DND-41 (cell line): Measurements from ENCODE around the gene PIN4.

Experiments used
- ATAC-seq: fragments of 200-7000 bp; cut with Tn5 transposase; 3 replicates; pipeline ENCODE4 v1.9.1; 2021; ENCODE audit warnings: low read depth; ENCODE audit not compliant: insufficient read depth
- DNase-seq: peaks from one replicate; pipeline ENCODE4 v3.0.0-alpha.2; 2020
- H2AFZ ChIP-seq: 2 replicates; pipeline ENCODE4 v1.6.0; 2012; ENCODE audit warnings: low read depth, low read length
- H3K27ac ChIP-seq: 2 replicates; pipeline ENCODE4 v1.5.1; 2012; ENCODE audit warnings: low read length, inconsistent platforms
- H3K27me3 ChIP-seq: fragments of 200-600 bp; sonication (generic); 2 replicates; pipeline ENCODE4 v1.6.0; 2012; ENCODE audit warnings: low read length, mild to moderate bottlenecking, inconsistent platforms; ENCODE audit not compliant: insufficient read depth, poor library complexity
- H3K36me3 ChIP-seq: 2 replicates; pipeline ENCODE4 v1.5.1; 2012; ENCODE audit warnings: low read length, inconsistent platforms; ENCODE audit not compliant: insufficient read depth
- H3K4me1 ChIP-seq: 2 replicates; pipeline ENCODE4 v1.5.1; 2012; ENCODE audit warnings: mild to moderate bottlenecking, low read length; ENCODE audit not compliant: insufficient read depth
- H3K4me2 ChIP-seq: 2 replicates; pipeline ENCODE4 v1.6.0; 2012; ENCODE audit warnings: mild to moderate bottlenecking, moderate library complexity, low read length, inconsistent platforms; ENCODE audit not compliant: insufficient read depth
- H3K4me3 ChIP-seq, 2 experiments: fragments of 200-600 bp in 1 of 2; shearing (Covaris generic) in 1 of 2; 2 replicates each; pipeline ENCODE4 v1.5.1; 2012 to 2016; ENCODE audit warnings: inconsistent platforms in 2 of 2, low read length in 2 of 2, mild to moderate bottlenecking in 2 of 2, low read depth in 1 of 2, moderate library complexity in 1 of 2
- H3K79me2 ChIP-seq: 2 replicates; pipeline ENCODE4 v1.6.0; 2012; ENCODE audit warnings: low read length, inconsistent platforms; ENCODE audit not compliant: insufficient read depth
- H3K9ac ChIP-seq: 2 replicates; pipeline ENCODE4 v1.6.0; 2012; ENCODE audit warnings: low read depth, mild to moderate bottlenecking, inconsistent platforms, low read length, moderate library complexity
- H3K9me3 ChIP-seq: 2 replicates; pipeline ENCODE4 v1.5.1; 2012; ENCODE audit warnings: low read length, moderate library complexity, mild to moderate bottlenecking, inconsistent platforms; ENCODE audit not compliant: insufficient read depth, severe bottlenecking
- H4K20me1 ChIP-seq: 2 replicates; pipeline ENCODE4 v1.6.0; 2012; ENCODE audit warnings: low read length; ENCODE audit not compliant: insufficient read depth
- EZH2 ChIP-seq: IDR thresholded peaks from 3 replicates; pipeline ENCODE4 v1.6.1; 2012; ENCODE audit warnings: borderline replicate concordance, low read depth, mild to moderate bottlenecking, moderate library complexity, low read length, inconsistent platforms; ENCODE audit not compliant: severe bottlenecking
- TF ChIP-seq, protein P1 (sequence below): IDR thresholded peaks from 2 replicates; pipeline ENCODE4 v1.5.1; 2012; ENCODE audit warnings: borderline replicate concordance, low read length, moderate library complexity, mild to moderate bottlenecking; ENCODE audit not compliant: poor library complexity, severe bottlenecking; ENCODE audit errors: extremely low read depth

The PIN4 gene

DNA sequence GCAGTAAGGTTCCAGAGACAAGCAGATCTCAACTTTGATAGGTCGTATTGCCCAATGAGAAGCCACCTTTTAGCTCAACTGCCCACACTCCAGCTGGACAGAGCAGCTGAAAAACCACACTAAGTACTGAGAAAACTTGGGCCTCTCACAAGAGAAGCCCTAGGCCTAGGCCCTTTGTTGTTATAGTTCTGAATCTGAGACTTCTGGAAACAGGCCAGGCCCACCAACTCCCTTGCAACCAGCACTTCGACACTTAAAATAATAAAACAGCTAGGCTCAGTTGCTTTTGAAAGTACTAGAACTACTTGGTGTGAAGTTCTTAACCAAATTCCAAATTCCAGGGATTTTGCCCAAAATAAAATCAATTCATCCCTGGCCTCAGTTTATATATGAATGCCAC lies 36.4 kb upstream of the PIN4 start:
- no peak overlapping the region for H3K9ac ChIP-seq
- H3K27me3 ChIP-seq = no peaks in the 10 kb centered on the region
- ATAC-seq (no peak), DNase-seq (no peak)
- no peaks in the 10 kb centered on the region for H3K36me3 ChIP-seq
- H2AFZ ChIP-seq = no peak overlapping the region
- TF ChIP-seq EZH2 = no peak
- no peak overlapping the region for H3K27ac ChIP-seq
- no peak overlapping the region for H3K4me2 ChIP-seq
- H3K79me2 ChIP-seq = no peaks in the 10 kb centered on the region
- H3K9me3 ChIP-seq = no peaks in the 10 kb centered on the region
- no peak overlapping the region for H3K4me3 ChIP-seq
- H3K4me1 ChIP-seq = no peaks in the 10 kb centered on the region
- H4K20me1 ChIP-seq = no peaks in the 10 kb centered on the region

DNA sequence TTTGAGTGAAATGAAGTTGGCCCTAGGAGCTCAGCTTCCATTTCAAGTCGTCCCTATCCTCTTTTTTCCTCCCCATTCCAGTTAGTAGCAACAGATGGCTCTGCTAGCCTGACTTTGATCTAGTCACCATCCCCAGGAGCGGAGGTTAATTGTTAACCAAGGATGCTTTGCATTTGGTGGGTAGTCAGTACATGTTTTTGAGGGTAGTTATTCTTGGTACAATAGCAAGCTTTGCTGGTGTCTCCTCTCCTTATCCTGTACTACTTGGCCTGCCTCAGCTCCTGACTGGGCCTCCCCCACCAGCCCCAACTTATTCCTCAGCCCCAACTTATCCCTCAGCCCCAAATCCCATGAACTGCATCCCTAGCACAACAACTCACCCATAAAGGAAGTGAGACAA lies 35.0 kb upstream of the PIN4 start:
- Histone ChIP-seq H3K27me3 (no peaks in the 10 kb centered on the region), H3K4me2 (no peak overlapping the region), H3K79me2 (no peaks in the 10 kb centered on the region), H3K27ac (no peak overlapping the region), H2AFZ (no peak overlapping the region), H3K4me1 (no peaks in the 10 kb centered on the region), H3K9ac (no peak overlapping the region), H3K36me3 (no peaks in the 10 kb centered on the region), H3K9me3 (no peaks in the 10 kb centered on the region), H4K20me1 (no peaks in the 10 kb centered on the region), H3K4me3 (no peak overlapping the region)
- ATAC-seq = no peak
- TF ChIP-seq, protein P1, sequence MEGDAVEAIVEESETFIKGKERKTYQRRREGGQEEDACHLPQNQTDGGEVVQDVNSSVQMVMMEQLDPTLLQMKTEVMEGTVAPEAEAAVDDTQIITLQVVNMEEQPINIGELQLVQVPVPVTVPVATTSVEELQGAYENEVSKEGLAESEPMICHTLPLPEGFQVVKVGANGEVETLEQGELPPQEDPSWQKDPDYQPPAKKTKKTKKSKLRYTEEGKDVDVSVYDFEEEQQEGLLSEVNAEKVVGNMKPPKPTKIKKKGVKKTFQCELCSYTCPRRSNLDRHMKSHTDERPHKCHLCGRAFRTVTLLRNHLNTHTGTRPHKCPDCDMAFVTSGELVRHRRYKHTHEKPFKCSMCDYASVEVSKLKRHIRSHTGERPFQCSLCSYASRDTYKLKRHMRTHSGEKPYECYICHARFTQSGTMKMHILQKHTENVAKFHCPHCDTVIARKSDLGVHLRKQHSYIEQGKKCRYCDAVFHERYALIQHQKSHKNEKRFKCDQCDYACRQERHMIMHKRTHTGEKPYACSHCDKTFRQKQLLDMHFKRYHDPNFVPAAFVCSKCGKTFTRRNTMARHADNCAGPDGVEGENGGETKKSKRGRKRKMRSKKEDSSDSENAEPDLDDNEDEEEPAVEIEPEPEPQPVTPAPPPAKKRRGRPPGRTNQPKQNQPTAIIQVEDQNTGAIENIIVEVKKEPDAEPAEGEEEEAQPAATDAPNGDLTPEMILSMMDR = no peak
- TF ChIP-seq EZH2 = no peak
- no peak for DNase-seq

DNA sequence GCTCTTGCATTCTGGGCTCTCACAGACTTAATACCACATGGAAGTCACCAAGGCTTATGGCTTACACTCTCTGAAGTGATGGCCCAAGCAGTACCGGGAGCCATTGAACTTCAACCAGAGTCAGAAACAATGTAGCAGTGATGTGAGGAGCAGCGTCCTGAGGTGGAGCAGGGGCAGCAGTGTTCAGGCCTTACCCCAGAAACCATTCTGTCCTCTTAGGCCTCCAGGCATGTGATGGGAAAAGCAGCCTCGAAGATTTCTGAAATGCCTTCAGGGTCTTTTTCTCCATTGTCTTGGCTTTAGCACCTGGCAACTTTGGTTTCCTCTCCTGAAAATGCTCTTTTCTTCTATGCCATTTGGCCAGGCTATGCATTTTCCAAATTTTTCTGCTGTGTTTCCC lies 22.8 kb upstream of the PIN4 start:
- ATAC-seq = no peak
- Histone ChIP-seq H4K20me1 (no peaks in the 10 kb centered on the region), H3K36me3 (no peaks in the 10 kb centered on the region), H3K4me1 (no peaks in the 10 kb centered on the region), H3K9me3 (no peaks in the 10 kb centered on the region), H3K4me2 (no peak overlapping the region), H3K4me3 (no peak overlapping the region), H2AFZ (no peak overlapping the region), H3K79me2 (no peaks in the 10 kb centered on the region), H3K27ac (no peak overlapping the region), H3K27me3 (no peaks in the 10 kb centered on the region), H3K9ac (no peak overlapping the region)
- TF ChIP-seq EZH2 = no peak
- TF ChIP-seq, protein P1 = no peak
- DNase-seq = no peak

DNA sequence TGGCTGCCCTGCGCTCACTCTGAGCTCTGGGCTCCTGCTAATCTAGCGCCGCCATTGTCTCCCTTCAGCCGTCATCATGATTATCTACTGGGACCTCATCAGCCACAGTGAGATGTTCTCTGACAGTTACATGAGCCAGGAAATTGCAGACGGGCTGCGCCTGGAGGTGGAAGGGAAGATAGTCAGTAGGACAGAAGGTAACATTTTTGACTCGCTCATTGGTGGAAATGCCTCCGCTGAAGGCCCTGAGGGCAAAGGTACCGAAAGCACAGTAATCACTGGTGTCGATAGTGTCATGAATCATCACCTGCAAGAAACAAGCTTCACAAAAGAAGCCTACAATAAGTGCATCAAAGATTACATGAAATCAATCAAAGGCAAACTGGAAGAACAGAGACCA lies 21.8 kb upstream of the PIN4 start:
- TF ChIP-seq, protein P1 = no peak
- no peak for TF ChIP-seq EZH2
- no peaks in the 10 kb centered on the region for H3K9me3 ChIP-seq
- no peak overlapping the region for H3K4me3 ChIP-seq
- no peak overlapping the region for H2AFZ ChIP-seq
- H3K79me2 ChIP-seq = no peaks in the 10 kb centered on the region
- no peak overlapping the region for H3K27ac ChIP-seq
- ATAC-seq (no peak), DNase-seq (no peak)
- no peaks in the 10 kb centered on the region for H3K4me1 ChIP-seq
- no peaks in the 10 kb centered on the region for H3K36me3 ChIP-seq
- H4K20me1 ChIP-seq = no peaks in the 10 kb centered on the region
- no peaks in the 10 kb centered on the region for H3K27me3 ChIP-seq
- no peak overlapping the region for H3K9ac ChIP-seq
- no peak overlapping the region for H3K4me2 ChIP-seq
